Measurements from ENCODE around the gene SLC27A3. TPM values are rescaled to one million over a fixed set of nuclear protein-coding genes. Genes with fewer than 3 reads are reported as not detected.

Gene SLC27A3
- total and polyA plus RNA-seq, 2 of the 8 experiments (the other 6 are each of a cell fraction or from before 2014, with no cell fraction given) = 39.1 to 40.1 TPM

GRCh38 chr1:153790966-153791647, 15.9 kb downstream of the SLC27A3 start:
- peaks cover 6 to 29% (median 22%) of the 10 kb centered on the region in 4 experiments for H3K4me1 ChIP-seq (replicated peaks in 1 of 4; ENCODE audit: control insufficient read depth in 3 of 4, insufficient read depth in 4 of 4, low read length in 3 of 4)
- no peaks in the 10 kb centered on the region for H3K79me2 ChIP-seq (ENCODE audit: control insufficient read depth in 1 of 2, insufficient read depth in 2 of 2, low read length in 2 of 2)
- H3K23me2 ChIP-seq (ENCODE audit: low read depth, low read length) = no peaks in the 10 kb centered on the region; the same call in 1 of the 2 replicates
- no peak overlapping the region for H2BK15ac ChIP-seq (ENCODE audit: low read length)
- H3K14ac ChIP-seq (ENCODE audit: insufficient read length) = no peak overlapping the region
- no peak overlapping the region for H4K8ac ChIP-seq (ENCODE audit: extremely low read depth, insufficient read depth, low read length)
- no peaks in the 10 kb centered on the region for H3K9me3 ChIP-seq (ENCODE audit: insufficient read depth in 2 of 2, low read depth in 1 of 2, low read length in 1 of 2)
- no peak overlapping the region for H3K4me3 ChIP-seq (ENCODE audit: extremely low read depth in 1 of 4, insufficient read depth in 2 of 4, low read depth in 3 of 4, low read length in 4 of 4)
- H2BK12ac ChIP-seq (ENCODE audit: low read depth, low read length) = no peak overlapping the region
- 92% methylated on average over 9 of the region's 9 CpGs; no CpG with 5 or more reads in 1 of the 2 experiments for WGBS, 2 experiments (ENCODE audit: extremely low coverage in 1 of 2, insufficient coverage in 1 of 2, insufficient read length in 1 of 2, insufficient replicate concordance in 2 of 2, low coverage in 1 of 2, low lambda C conversion rate in 2 of 2, missing lambda C conversion rate in 1 of 2)
- no peak overlapping the region for H3K4ac ChIP-seq (replicated peaks; ENCODE audit: insufficient read length, low read depth, low read length)
- H2AK5ac ChIP-seq (ENCODE audit: low read depth, low read length) = no peak overlapping the region
- ChIA-PET CTCF (ENCODE audit: partially characterized antibody) (interaction anchor here (1.3 to 2.1 kb wide), 3 partner anchors 9 to 119 kb away, joined by 3 to 11 read pairs (median 3); no protein-coding TSS in a partner anchor), POLR2A (ENCODE audit: partially characterized antibody) (interaction anchor here (1.1 to 15.1 kb wide), 7 partner anchors 9 to 202 kb away, joined by 3 to 153 read pairs (median 4); partner anchors contain the start of genes CRTC2, RPS27 and SLC27A3)
- no peak overlapping the region for H3K23ac ChIP-seq (ENCODE audit: insufficient read length)
- no peak for DNase-seq (ENCODE audit: low read depth in 1 of 2, low spot score in 2 of 2)
- H3K27me3 ChIP-seq (replicated peaks in 1 of 4; ENCODE audit: control insufficient read depth in 3 of 4, extremely low read depth in 1 of 4, insufficient read depth in 3 of 4, low read length in 3 of 4) = no peaks in the 10 kb centered on the region; a peak in 1 of 7 replicates
- H3K79me1 ChIP-seq (ENCODE audit: low read depth, low read length) = no peaks in the 10 kb centered on the region
- no peak overlapping the region for H3K9ac ChIP-seq (replicated peaks in 1 of 4; ENCODE audit: extremely low read depth in 1 of 4, low read depth in 3 of 4, low read length in 3 of 4)
- H3K27ac ChIP-seq (ENCODE audit: low read depth, low read length) = no peak overlapping the region
- H4K5ac ChIP-seq (ENCODE audit: insufficient read length, low read depth, low read length) = no peak overlapping the region
- no peak overlapping the region for H2AFZ ChIP-seq (ENCODE audit: low read length)
- no peak overlapping the region for H3K4me2 ChIP-seq (ENCODE audit: insufficient read depth in 1 of 2, low read depth in 2 of 2, low read length in 2 of 2)
- H2BK20ac ChIP-seq (ENCODE audit: low read length) = no peak overlapping the region
- H2BK5ac ChIP-seq (ENCODE audit: low read depth, low read length) = no peak overlapping the region
- no peaks in the 10 kb centered on the region for H4K20me1 ChIP-seq (replicated peaks in 1 of 2; ENCODE audit: control insufficient read depth in 1 of 2, insufficient read depth in 2 of 2, low read length in 2 of 2)
- no peak overlapping the region for H2BK120ac ChIP-seq (replicated peaks; ENCODE audit: low read depth, low read length)
- no peak for FAIRE-seq
- no peak overlapping the region for H3K56ac ChIP-seq (replicated peaks; ENCODE audit: insufficient read length, low read depth, low read length)
- no peak overlapping the region for H4K91ac ChIP-seq (replicated peaks; ENCODE audit: insufficient read length, low read length)
- no peaks in the 10 kb centered on the region for H3K36me3 ChIP-seq (ENCODE audit: control insufficient read depth in 2 of 4, insufficient read depth in 4 of 4, low read length in 3 of 4)
- H3K18ac ChIP-seq (ENCODE audit: extremely low read depth, low read length) = no peak overlapping the region
- no peak for TF ChIP-seq BRCA1 (IDR thresholded peaks at IDR 0.05; ENCODE audit: low read depth, low read length)
- no peak for TF ChIP-seq USF2 (IDR thresholded peaks at IDR 0.05; ENCODE audit: low read length)
- TF ChIP-seq SRF (IDR thresholded peaks at IDR 0.05; ENCODE audit: low read depth, low read length) = no peak
- TF ChIP-seq CBX8 (IDR thresholded peaks at IDR 0.05; ENCODE audit: borderline replicate concordance, low read depth, low read length) = no peak
- no peak for TF ChIP-seq SAP30 (IDR thresholded peaks at IDR 0.05; ENCODE audit: insufficient read depth, insufficient replicate concordance, low read length)
- no peak for TF ChIP-seq RBBP5 (IDR thresholded peaks at IDR 0.05; ENCODE audit: borderline replicate concordance, low read depth, low read length)
- no peak for TF ChIP-seq CREB1 (IDR thresholded peaks at IDR 0.05)
- TF ChIP-seq SUZ12 (IDR thresholded peaks at IDR 0.05; ENCODE audit: low read length) = no peak
- no peak for TF ChIP-seq JUND (IDR thresholded peaks at IDR 0.05; ENCODE audit: low read length)
- TF ChIP-seq GABPA (IDR thresholded peaks at IDR 0.05; ENCODE audit: borderline replicate concordance, insufficient read depth, low read length) = no peak
- no peak for TF ChIP-seq SIN3A (conservative IDR thresholded peaks at IDR 0.05 in 1 of 2, IDR thresholded peaks at IDR 0.05 in 1 of 2; ENCODE audit: low read depth in 1 of 2, low read length in 2 of 2)

Measured in H1 (cell line).